ENCODE measurements around the gene KRT17.

The KRT17 gene

DNA sequence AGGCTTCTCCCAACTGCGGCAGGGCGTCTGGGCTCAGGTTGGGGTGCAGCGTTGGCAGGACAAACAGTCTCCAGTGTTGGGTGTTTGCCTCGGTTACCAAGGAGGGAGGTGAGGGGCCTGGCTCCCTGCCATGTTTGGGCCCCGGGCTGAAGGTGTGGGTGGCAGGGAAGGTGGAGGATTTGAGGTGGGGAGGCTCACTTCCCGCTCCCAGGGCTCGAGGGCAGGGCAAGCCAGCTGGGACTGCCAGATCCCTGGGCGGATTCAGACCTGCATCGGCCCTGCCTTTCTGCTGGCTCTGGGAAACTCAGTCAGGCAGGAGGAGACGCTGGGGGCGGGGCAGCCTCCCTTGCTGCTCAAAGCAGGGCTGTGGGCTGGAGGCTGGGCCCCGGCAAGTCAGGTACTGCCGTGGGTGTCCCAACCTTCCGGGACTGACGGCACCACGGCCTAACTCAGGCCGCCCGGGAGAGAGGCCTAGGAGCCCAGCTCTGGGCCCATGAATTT lies 31.3 kb upstream of the KRT17 start:
- H3K27me3 ChIP-seq = peaks cover 7% of the 10 kb centered on the region
- no peaks in the 10 kb centered on the region for H3K9me3 ChIP-seq
- TF ChIP-seq, protein P1, sequence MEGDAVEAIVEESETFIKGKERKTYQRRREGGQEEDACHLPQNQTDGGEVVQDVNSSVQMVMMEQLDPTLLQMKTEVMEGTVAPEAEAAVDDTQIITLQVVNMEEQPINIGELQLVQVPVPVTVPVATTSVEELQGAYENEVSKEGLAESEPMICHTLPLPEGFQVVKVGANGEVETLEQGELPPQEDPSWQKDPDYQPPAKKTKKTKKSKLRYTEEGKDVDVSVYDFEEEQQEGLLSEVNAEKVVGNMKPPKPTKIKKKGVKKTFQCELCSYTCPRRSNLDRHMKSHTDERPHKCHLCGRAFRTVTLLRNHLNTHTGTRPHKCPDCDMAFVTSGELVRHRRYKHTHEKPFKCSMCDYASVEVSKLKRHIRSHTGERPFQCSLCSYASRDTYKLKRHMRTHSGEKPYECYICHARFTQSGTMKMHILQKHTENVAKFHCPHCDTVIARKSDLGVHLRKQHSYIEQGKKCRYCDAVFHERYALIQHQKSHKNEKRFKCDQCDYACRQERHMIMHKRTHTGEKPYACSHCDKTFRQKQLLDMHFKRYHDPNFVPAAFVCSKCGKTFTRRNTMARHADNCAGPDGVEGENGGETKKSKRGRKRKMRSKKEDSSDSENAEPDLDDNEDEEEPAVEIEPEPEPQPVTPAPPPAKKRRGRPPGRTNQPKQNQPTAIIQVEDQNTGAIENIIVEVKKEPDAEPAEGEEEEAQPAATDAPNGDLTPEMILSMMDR (IDR thresholded peaks at IDR 0.05) = no peak
- no peak overlapping the region for H3K27ac ChIP-seq
- no peaks in the 10 kb centered on the region for H3K36me3 ChIP-seq
- no peak overlapping the region for H3K4me3 ChIP-seq (ENCODE audit: low read depth in 1 of 2, low read length in 1 of 2)
- H3K4me1 ChIP-seq (ENCODE audit: control insufficient read depth in 1 of 2, insufficient read depth in 1 of 2, low read depth in 1 of 2, low read length in 1 of 2) = no peaks in the 10 kb centered on the region

DNA sequence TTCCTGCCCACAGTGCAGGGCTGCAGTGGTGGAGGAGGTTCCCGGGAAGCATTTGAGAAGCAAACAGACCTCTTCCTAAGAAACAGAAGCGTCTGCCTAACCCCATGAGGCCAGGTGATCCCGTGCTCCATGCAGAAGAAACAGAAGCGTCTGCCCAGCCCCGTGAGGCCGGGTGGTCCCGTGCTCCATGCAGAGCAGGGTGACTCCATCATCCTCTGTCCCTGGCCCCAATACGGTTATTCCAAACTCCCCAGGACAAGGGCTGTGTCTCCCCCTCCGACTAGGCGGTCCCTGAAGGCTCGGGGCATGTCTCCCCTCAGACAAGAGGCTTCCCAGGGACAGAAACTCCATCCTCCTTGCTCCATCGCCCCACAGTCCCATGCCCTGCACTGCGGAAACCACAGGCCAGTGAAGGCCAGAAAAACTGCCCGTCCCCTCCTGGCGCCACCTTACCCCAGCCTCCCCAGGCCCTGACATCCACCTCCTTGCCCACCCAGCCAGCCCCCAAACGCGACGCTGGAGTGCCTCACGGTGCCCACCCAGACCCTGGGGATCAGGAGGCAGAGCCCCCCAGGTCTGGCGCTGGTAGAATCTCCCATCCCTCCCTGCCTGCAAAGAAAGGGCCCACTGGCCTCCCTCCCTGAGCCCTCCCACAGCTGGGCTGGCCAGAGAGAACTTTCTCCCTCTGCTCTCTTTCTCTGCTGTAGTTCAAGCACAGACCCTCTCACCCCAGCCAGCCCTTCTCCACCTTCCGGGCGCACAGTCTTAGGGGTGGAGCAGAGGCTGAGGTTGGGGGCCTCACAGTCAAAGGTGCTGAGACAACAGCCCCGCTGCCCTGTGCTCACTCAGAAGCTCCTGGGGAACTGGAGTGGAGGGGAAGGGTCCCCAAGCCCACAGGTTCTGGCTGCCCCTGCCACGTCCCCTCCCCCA lies 30.6 kb upstream of the KRT17 start:
- H3K36me3 ChIP-seq = no peaks in the 10 kb centered on the region
- H3K4me3 ChIP-seq (ENCODE audit: low read depth in 1 of 2, low read length in 1 of 2) = no peak overlapping the region
- TF ChIP-seq, protein P1 (IDR thresholded peaks at IDR 0.05) = no peak
- H3K4me1 ChIP-seq (ENCODE audit: control insufficient read depth in 1 of 2, insufficient read depth in 1 of 2, low read depth in 1 of 2, low read length in 1 of 2) = no peaks in the 10 kb centered on the region
- H3K27me3 ChIP-seq = peaks cover 7% of the 10 kb centered on the region
- no peaks in the 10 kb centered on the region for H3K9me3 ChIP-seq
- no peak overlapping the region for H3K27ac ChIP-seq

DNA sequence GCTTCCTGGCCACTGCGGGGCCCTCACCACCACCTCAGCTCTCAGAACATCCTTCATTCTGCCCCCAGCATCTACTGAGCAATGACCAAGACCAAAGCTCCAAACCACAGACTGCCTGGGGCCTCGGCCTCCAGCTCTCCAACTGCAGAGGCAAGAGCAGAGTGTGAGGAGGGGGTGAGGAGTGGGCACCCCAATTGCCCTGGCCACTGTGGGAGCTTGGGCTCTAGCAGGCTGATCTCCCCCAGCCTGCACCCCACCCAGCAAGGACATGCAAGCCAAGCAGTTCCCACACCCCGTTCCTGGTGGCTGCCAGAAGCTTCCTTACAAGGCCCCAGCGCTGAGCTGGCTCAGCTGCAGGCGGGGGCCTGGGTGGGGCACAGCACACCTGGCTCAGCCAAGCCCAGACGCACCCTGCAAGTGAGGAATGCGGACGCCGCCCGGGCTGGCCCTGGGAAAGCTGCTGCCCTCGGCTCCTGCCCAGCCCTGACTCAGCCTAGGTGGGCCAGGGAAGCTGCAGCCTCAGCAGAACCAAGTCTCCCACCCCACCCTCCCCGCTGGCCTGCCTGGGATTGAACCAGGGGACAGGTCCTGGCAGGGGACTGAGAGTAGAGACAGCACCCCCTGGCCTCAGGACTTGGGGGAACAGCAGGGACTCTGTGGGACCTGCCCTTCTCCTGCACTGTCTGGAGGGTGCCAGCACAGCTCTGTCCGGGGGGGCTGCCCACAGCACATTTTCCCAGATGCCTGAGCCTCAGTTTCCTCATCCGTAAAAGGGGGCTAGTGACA lies 29.7 kb upstream of the KRT17 start:
- peaks cover 7% of the 10 kb centered on the region for H3K27me3 ChIP-seq
- TF ChIP-seq, protein P1 (IDR thresholded peaks at IDR 0.05) = no peak
- no peak overlapping the region for H3K27ac ChIP-seq
- no peak overlapping the region for H3K4me3 ChIP-seq (ENCODE audit: low read depth in 1 of 2, low read length in 1 of 2)
- H3K9me3 ChIP-seq = no peaks in the 10 kb centered on the region
- no peaks in the 10 kb centered on the region for H3K36me3 ChIP-seq
- no peaks in the 10 kb centered on the region for H3K4me1 ChIP-seq (ENCODE audit: control insufficient read depth in 1 of 2, insufficient read depth in 1 of 2, low read depth in 1 of 2, low read length in 1 of 2)

DNA sequence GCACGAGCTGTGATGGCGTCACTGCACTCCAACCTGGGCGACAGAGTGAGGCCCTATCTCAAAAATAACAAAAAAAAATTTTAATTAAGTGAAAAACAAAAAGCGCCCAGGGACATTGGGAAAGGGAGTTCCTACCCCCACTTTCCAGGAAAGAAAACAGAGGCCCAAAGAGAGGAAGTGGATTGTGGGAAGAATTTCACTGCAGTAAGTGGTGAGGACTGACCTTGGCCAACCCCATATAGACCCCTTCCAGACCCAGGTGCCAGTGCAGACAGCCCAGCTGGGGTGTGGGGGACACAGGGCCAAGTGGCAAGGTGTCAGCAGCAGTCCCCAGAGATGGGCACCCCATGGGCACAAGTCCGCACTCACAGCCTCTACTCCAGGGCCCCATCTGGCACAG lies 29.0 kb upstream of the KRT17 start:
- Histone ChIP-seq H3K4me1 (ENCODE audit: control insufficient read depth in 1 of 2, insufficient read depth in 1 of 2, low read depth in 1 of 2, low read length in 1 of 2) (peaks cover 4 to 5% of the 10 kb centered on the region in 2 experiments), H3K27ac (no peak overlapping the region), H3K36me3 (no peaks in the 10 kb centered on the region), H3K4me3 (ENCODE audit: low read depth in 1 of 2, low read length in 1 of 2) (no peak overlapping the region), H3K27me3 (peaks cover 7% of the 10 kb centered on the region), H3K9me3 (no peaks in the 10 kb centered on the region)
- TF ChIP-seq, protein P1 (IDR thresholded peaks at IDR 0.05) = no peak

DNA sequence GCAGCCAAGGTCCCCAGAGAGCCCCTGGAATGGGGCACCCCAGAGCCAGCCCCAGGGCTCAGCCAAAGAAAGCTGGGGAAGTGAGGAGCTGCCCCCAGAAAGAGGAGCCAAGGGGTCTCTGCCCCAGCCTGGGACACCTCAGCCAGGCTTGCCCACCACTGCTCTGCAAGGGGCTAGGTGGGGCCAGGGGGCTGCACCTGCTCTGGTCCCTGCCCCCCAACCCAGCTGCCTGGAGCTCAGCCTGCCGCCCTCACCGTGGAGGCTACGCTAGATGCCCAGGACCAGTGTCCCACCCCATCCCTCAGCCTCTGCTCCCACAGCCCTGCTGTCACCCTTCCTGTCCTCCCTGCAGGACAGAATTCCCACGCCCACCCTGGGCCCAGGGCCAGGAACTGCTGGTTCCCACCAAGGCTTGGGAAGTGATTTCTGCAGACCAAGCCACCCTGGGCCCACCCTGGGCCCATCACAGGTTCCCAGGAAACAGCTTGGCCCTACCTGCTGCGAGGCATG lies 28.1 kb upstream of the KRT17 start:
- no peak overlapping the region for H3K27ac ChIP-seq
- peaks cover 3% of the 10 kb centered on the region for H3K27me3 ChIP-seq
- H3K4me1 ChIP-seq (ENCODE audit: control insufficient read depth in 1 of 2, insufficient read depth in 1 of 2, low read depth in 1 of 2, low read length in 1 of 2) = peaks cover 13 to 14% of the 10 kb centered on the region in 2 experiments
- H3K4me3 ChIP-seq (ENCODE audit: low read depth in 1 of 2, low read length in 1 of 2) = no peak overlapping the region
- H3K9me3 ChIP-seq = no peaks in the 10 kb centered on the region
- TF ChIP-seq, protein P1 (IDR thresholded peaks at IDR 0.05) = no peak
- no peaks in the 10 kb centered on the region for H3K36me3 ChIP-seq
